Vagina (tissue), 2 donors: Measurements from ENCODE around the gene ZC3HAV1.
"Not testable (repeated sequence)": the region's sequence is repeated elsewhere in the genome, so short reads cannot be mapped to it uniquely, and the experiment has no call there.

Source experiments
- CTCF ChIP-seq, 3 experiments: fragments of 450-650 bp in 2 of 3; fragments of 200-600 bp in 1 of 3; sonication (generic) in 1 of 3; IDR thresholded peaks; one replicate each; pipeline ENCODE4 v1.5.1; 2017 to 2019; ENCODE audit warnings: antibody characterized with exemption in 3 of 3, mild to moderate bottlenecking in 2 of 3, moderate library complexity in 2 of 3
- POLR2A ChIP-seq, 2 donors: fragments of 450-650 bp; IDR thresholded peaks; one replicate each; pipeline ENCODE4 v1.6.1; 2017; ENCODE audit warnings: antibody characterized with exemption in 2 of 2, mild to moderate bottlenecking in 2 of 2, moderate library complexity in 2 of 2

GRCh38 chr7:139054656-139055055 lies 54.9 kb downstream of the ZC3HAV1 start:
- TF ChIP-seq POLR2A, CTCF (IDR thresholded peaks at IDR 0.05): not testable (repeated sequence)
